A549 (cell line): ENCODE results near the gene RASSF4.

Experiments
- EP300 ChIP-seq, 2 experiments: fragments of >200 bp; sonication (Bioruptor Twin); formaldehyde crosslinking; IDR thresholded peaks; 2 replicates in 1 of 2; 3 replicates in 1 of 2; pipeline ENCODE4 v1.6.1; 2016 to 2017
- ESRRA ChIP-seq: fragments of 150-350 bp; IDR thresholded peaks from 2 replicates; pipeline ENCODE4 v1.6.1; 2014; ENCODE audit warnings: mild to moderate bottlenecking, low read length, borderline replicate concordance
- RFX5 ChIP-seq: fragments of 450-650 bp; IDR thresholded peaks from 2 replicates; pipeline ENCODE4 v1.7.1; 2014; ENCODE audit warnings: antibody characterized with exemption, mild to moderate bottlenecking, moderate library complexity
- ZC3H11A ChIP-seq: fragments of 450-650 bp; IDR thresholded peaks from 2 replicates; pipeline ENCODE4 v1.6.1; 2014; ENCODE audit warnings: antibody characterized with exemption, mild to moderate bottlenecking

DNA sequence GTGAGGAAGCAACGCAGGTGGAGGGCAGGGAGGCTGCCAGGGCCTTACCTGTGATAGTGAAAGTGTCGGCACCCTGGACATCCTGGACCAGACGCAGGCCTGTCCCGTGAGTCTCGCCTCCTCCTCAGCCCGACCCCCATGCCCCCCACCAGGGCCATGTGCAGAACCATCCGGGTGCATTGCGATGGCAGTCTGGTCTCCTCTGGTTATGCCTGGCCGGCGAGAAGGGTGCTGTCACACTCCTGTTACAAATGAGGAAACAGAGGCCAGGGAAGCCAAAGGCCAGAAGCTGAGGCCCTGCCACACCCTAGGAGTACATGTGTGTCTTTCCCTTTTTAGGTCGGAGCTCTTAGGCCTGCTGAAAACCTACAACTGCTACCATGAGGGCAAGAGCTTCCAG, 11.8 kb downstream of the RASSF4 start:
- no peak for TF ChIP-seq EP300 (IDR thresholded peaks at IDR 0.05)
- TF ChIP-seq RFX5, result no peak
- no peak for TF ChIP-seq ZC3H11A
- TF ChIP-seq ESRRA, result no peak
